ENCODE data around the gene CYP26B1.

- TF ChIP-seq CTCF (IDR thresholded peaks at IDR 0.05): no peak
- TF ChIP-seq POLR2A (IDR thresholded peaks at IDR 0.05): no peak
These were observed 31.6 kb downstream of the CYP26B1 start for GRCh38 chr2:72116081-72116533.
